T-helper 17 cell (primary cell): ENCODE data around the gene FBLN2. TPM values are rescaled to one million over a fixed set of nuclear protein-coding genes. Genes with fewer than 3 reads are reported as not detected.

Experiments used
- ATAC-seq: fragments of 150-1000 bp; cut with Tn5 transposase; 2 replicates; pipeline ENCODE4 v1.10.0; 2021; ENCODE audit warnings: mild to moderate bottlenecking, moderate library complexity
- DNase-seq, 3 donors: peaks; one replicate each; pipeline versions ENCODE4 v3.0.0 to v3.0.0-alpha.2; 2020 to 2021
- H3K9me3 ChIP-seq: one replicate; pipeline ENCODE4 v1.7.0; 2013; ENCODE audit warnings: low read length, mild to moderate bottlenecking; ENCODE audit not compliant: control insufficient read depth, poor library complexity, severe bottlenecking
- H3K27ac Mint-ChIP-seq: one replicate; pipeline ENCODE4 v1.8.0; 2022; ENCODE audit warnings: mild to moderate bottlenecking, moderate library complexity, mixed read lengths
- H3K27me3 Mint-ChIP-seq: one replicate; pipeline ENCODE4 v1.8.0; 2022; ENCODE audit warnings: mixed read lengths
- H3K36me3 Mint-ChIP-seq: one replicate; pipeline ENCODE4 v1.8.0; 2022; ENCODE audit warnings: low read depth, mixed read lengths
- H3K4me1 Mint-ChIP-seq: one replicate; pipeline ENCODE4 v1.8.0; 2022; ENCODE audit warnings: mild to moderate bottlenecking, mixed read lengths
- H3K4me3 Mint-ChIP-seq: one replicate; pipeline ENCODE4 v1.8.0; 2022; ENCODE audit warnings: mild to moderate bottlenecking, moderate library complexity, mixed read lengths
- total RNA-seq, 4 donors: library from RNA in 2 of 4; stranded (reverse) in 2 of 4; gene quantifications; one replicate each; pipeline ENCODE4 v1.2.3 and lab custom pipeline; 2022 to 2026

FBLN2 gene
- total RNA-seq, 2 donors from 2014 or later: 1.5 TPM; not detected in 1

- H3K9me3 ChIP-seq: no peaks in the 10 kb centered on the region
- no peak for ATAC-seq
Observed at GRCh38 chr3:13598201-13598600, 49.3 kb downstream of the FBLN2 start.

GRCh38 chr3:13598926-13599886 is 50.3 kb downstream of the FBLN2 start:
- Mint-ChIP-seq H3K4me3 (no peak overlapping the region), H3K4me1 (no peaks in the 10 kb centered on the region), H3K27me3 (peaks cover 51% of the 10 kb centered on the region), H3K36me3 (peaks cover 2% of the 10 kb centered on the region), H3K27ac (no peak overlapping the region)
- ATAC-seq (no peak), DNase-seq (no peak)
- no peaks in the 10 kb centered on the region for H3K9me3 ChIP-seq

More at GRCh38 chr3:13598201-13598600, 49.3 kb downstream of the FBLN2 start:
- Mint-ChIP-seq H3K27me3 (peaks cover 56% of the 10 kb centered on the region), H3K27ac (no peak overlapping the region), H3K4me1 (no peaks in the 10 kb centered on the region), H3K4me3 (no peak overlapping the region), H3K36me3 (peaks cover 2% of the 10 kb centered on the region)
- no peak for DNase-seq

GRCh38 chr3:13599887-13600450 is 51.0 kb downstream of the FBLN2 start:
- H3K36me3 Mint-ChIP-seq: peaks cover 2% of the 10 kb centered on the region
- ATAC-seq (no peak), DNase-seq (no peak)
- H3K4me1 Mint-ChIP-seq: no peaks in the 10 kb centered on the region
- no peak overlapping the region for H3K27ac Mint-ChIP-seq
- H3K27me3 Mint-ChIP-seq: peaks cover 49% of the 10 kb centered on the region
- H3K4me3 Mint-ChIP-seq: no peak overlapping the region
- H3K9me3 ChIP-seq: no peaks in the 10 kb centered on the region

- no peak overlapping the region for H3K4me3 Mint-ChIP-seq
- H3K4me1 Mint-ChIP-seq: no peaks in the 10 kb centered on the region
- peaks cover 46% of the 10 kb centered on the region for H3K27me3 Mint-ChIP-seq
- DNase-seq (no peak), ATAC-seq (no peak)
- H3K27ac Mint-ChIP-seq: no peak overlapping the region
- H3K9me3 ChIP-seq: no peaks in the 10 kb centered on the region
- H3K36me3 Mint-ChIP-seq: peaks cover 2% of the 10 kb centered on the region
Observed at GRCh38 chr3:13600950-13601691, 52.2 kb downstream of the FBLN2 start.

- Mint-ChIP-seq H3K4me1 (no peaks in the 10 kb centered on the region), H3K27me3 (peaks cover 41% of the 10 kb centered on the region)
- ATAC-seq: no peak
Observed at GRCh38 chr3:13601692-13602080, 52.8 kb downstream of the FBLN2 start.

GRCh38 chr3:13605555-13605954 is 56.6 kb downstream of the FBLN2 start:
- ATAC-seq: no peak
- Mint-ChIP-seq H3K27ac (no peak overlapping the region), H3K4me1 (no peaks in the 10 kb centered on the region), H3K27me3 (peaks cover 26% of the 10 kb centered on the region), H3K36me3 (peaks cover 2% of the 10 kb centered on the region), H3K4me3 (no peak overlapping the region)
- no peaks in the 10 kb centered on the region for H3K9me3 ChIP-seq
- no peak for DNase-seq

More at GRCh38 chr3:13601692-13602080, 52.8 kb downstream of the FBLN2 start:
- peaks cover 2% of the 10 kb centered on the region for H3K36me3 Mint-ChIP-seq
- no peak overlapping the region for H3K4me3 Mint-ChIP-seq
- H3K9me3 ChIP-seq: no peaks in the 10 kb centered on the region
- no peak for DNase-seq
- no peak overlapping the region for H3K27ac Mint-ChIP-seq

GRCh38 chr3:13607821-13608597 is 59.1 kb downstream of the FBLN2 start:
- ATAC-seq (no peak), DNase-seq (no peak)
- H3K27ac Mint-ChIP-seq: no peak overlapping the region
- H3K36me3 Mint-ChIP-seq: peaks cover 2% of the 10 kb centered on the region
- no peaks in the 10 kb centered on the region for H3K9me3 ChIP-seq
- H3K4me3 Mint-ChIP-seq: no peak overlapping the region
- H3K27me3 Mint-ChIP-seq: peaks cover 34% of the 10 kb centered on the region
- no peaks in the 10 kb centered on the region for H3K4me1 Mint-ChIP-seq

GRCh38 chr3:13608969-13609725 is 60.2 kb downstream of the FBLN2 start:
- Mint-ChIP-seq H3K4me3 (no peak overlapping the region), H3K4me1 (no peaks in the 10 kb centered on the region), H3K27me3 (peaks cover 34% of the 10 kb centered on the region), H3K36me3 (peaks cover 2% of the 10 kb centered on the region), H3K27ac (no peak overlapping the region)
- H3K9me3 ChIP-seq: no peaks in the 10 kb centered on the region
- DNase-seq (no peak), ATAC-seq (no peak)

- H3K36me3 Mint-ChIP-seq: peaks cover 2% of the 10 kb centered on the region
- no peaks in the 10 kb centered on the region for H3K9me3 ChIP-seq
- H3K27me3 Mint-ChIP-seq: peaks cover 29% of the 10 kb centered on the region
- no peak overlapping the region for H3K27ac Mint-ChIP-seq
- no peak for DNase-seq
- no peak overlapping the region for H3K4me3 Mint-ChIP-seq
- ATAC-seq: no peak
- H3K4me1 Mint-ChIP-seq: no peaks in the 10 kb centered on the region
Observed at GRCh38 chr3:13610006-13610570, 61.2 kb downstream of the FBLN2 start.

GRCh38 chr3:13611221-13611620 is 62.3 kb downstream of the FBLN2 start:
- H3K27me3 Mint-ChIP-seq: peaks cover 24% of the 10 kb centered on the region
- no peaks in the 10 kb centered on the region for H3K4me1 Mint-ChIP-seq
- H3K36me3 Mint-ChIP-seq: peaks cover 2% of the 10 kb centered on the region
- H3K27ac Mint-ChIP-seq: no peak overlapping the region
- DNase-seq: no peak
- no peak for ATAC-seq
- H3K4me3 Mint-ChIP-seq: no peak overlapping the region
- no peaks in the 10 kb centered on the region for H3K9me3 ChIP-seq

- peaks cover 2% of the 10 kb centered on the region for H3K36me3 Mint-ChIP-seq
- peaks cover 24% of the 10 kb centered on the region for H3K27me3 Mint-ChIP-seq
- no peak overlapping the region for H3K27ac Mint-ChIP-seq
- no peaks in the 10 kb centered on the region for H3K9me3 ChIP-seq
- no peaks in the 10 kb centered on the region for H3K4me1 Mint-ChIP-seq
- H3K4me3 Mint-ChIP-seq: no peak overlapping the region
- DNase-seq: no peak
- no peak for ATAC-seq
Observed at GRCh38 chr3:13612829-13613228, 63.9 kb downstream of the FBLN2 start.
